Neural crest cell (in vitro differentiated cells): Measurements from ENCODE around the gene CDC16. TPM values are rescaled to one million over a fixed set of nuclear protein-coding genes. Genes with fewer than 3 reads are reported as not detected.

Experiments
- DNase-seq: peaks from one replicate; pipeline ENCODE4 v3.0.0; 2021; ENCODE audit warnings: low read depth, mixed read lengths, low spot score
- H3K27ac Mint-ChIP-seq: one replicate; pipeline ENCODE4 v1.8.0; 2021; ENCODE audit warnings: mild to moderate bottlenecking, mixed read lengths; ENCODE audit not compliant: unreplicated experiment
- H3K27me3 Mint-ChIP-seq: 2 replicates; pipeline ENCODE4 v1.8.0; 2021; ENCODE audit warnings: low read depth, mild to moderate bottlenecking, mixed read lengths
- H3K36me3 Mint-ChIP-seq: 2 replicates; pipeline ENCODE4 v1.8.0; 2021; ENCODE audit warnings: low read depth, mild to moderate bottlenecking, mixed read lengths
- H3K4me1 Mint-ChIP-seq: 2 replicates; pipeline ENCODE4 v1.8.0; 2021; ENCODE audit warnings: mixed read lengths
- H3K4me3 Mint-ChIP-seq: one replicate; pipeline ENCODE4 v1.8.0; 2021; ENCODE audit warnings: mild to moderate bottlenecking, mixed read lengths
- H3K9me3 Mint-ChIP-seq: 2 replicates; pipeline ENCODE4 v1.8.0; 2021; ENCODE audit warnings: mixed read lengths
- total RNA-seq: library from RNA; stranded (reverse); gene quantifications from 2 replicates; pipeline ENCODE4 v1.2.1, GENCODE V29; 2021
- TF ChIP-seq, protein P1 (sequence below): fragments of 200-600 bp; sonication (generic); conservative IDR thresholded peaks from 2 replicates; pipeline ENCODE4 v1.5.0; 2021; ENCODE audit warnings: antibody characterized with exemption, mild to moderate bottlenecking

Gene CDC16
- total RNA-seq, 1 donor from 2014 or later = 72.4 TPM

DNA sequence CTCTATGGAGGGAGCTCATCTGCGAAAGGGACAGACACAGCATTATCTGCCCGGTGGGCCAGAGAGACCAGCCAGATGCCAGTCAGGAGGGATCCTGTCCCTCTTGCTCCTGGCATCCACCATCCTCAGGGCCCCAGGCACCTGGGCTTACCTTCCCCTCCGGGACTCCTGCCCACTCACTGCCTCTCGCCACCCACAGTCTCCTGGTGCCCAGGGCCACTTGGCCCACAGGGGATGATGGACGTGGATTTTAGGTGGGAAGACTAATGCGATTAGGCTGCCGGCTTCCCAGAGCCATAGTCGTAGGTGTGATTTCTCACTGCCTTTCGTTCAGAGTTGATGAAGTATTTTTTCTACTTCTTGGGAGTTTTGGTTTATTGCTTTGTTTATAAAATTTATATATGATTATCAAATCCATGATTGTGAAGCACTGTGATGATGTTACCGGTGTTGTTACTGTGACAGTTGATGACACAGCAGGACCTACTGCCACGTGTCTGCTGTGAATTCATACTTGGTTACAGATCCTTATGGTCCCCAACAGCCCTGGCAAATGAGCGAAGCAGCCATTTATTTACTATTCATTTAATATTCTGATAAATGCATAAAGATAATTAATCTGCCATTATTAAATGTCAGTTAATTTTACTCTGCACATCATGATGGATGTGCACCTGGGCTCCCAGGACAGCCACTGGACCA lies 65.1 kb downstream of the CDC16 start:
- H3K4me3 Mint-ChIP-seq = no peak overlapping the region
- H3K27ac Mint-ChIP-seq = no peak overlapping the region
- TF ChIP-seq, protein P1, sequence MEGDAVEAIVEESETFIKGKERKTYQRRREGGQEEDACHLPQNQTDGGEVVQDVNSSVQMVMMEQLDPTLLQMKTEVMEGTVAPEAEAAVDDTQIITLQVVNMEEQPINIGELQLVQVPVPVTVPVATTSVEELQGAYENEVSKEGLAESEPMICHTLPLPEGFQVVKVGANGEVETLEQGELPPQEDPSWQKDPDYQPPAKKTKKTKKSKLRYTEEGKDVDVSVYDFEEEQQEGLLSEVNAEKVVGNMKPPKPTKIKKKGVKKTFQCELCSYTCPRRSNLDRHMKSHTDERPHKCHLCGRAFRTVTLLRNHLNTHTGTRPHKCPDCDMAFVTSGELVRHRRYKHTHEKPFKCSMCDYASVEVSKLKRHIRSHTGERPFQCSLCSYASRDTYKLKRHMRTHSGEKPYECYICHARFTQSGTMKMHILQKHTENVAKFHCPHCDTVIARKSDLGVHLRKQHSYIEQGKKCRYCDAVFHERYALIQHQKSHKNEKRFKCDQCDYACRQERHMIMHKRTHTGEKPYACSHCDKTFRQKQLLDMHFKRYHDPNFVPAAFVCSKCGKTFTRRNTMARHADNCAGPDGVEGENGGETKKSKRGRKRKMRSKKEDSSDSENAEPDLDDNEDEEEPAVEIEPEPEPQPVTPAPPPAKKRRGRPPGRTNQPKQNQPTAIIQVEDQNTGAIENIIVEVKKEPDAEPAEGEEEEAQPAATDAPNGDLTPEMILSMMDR = no peak
- H3K4me1 Mint-ChIP-seq = no peaks in the 10 kb centered on the region
- no peaks in the 10 kb centered on the region for H3K9me3 Mint-ChIP-seq
- no peak for DNase-seq
- no peaks in the 10 kb centered on the region for H3K27me3 Mint-ChIP-seq
- H3K36me3 Mint-ChIP-seq = peaks cover 14% of the 10 kb centered on the region

DNA sequence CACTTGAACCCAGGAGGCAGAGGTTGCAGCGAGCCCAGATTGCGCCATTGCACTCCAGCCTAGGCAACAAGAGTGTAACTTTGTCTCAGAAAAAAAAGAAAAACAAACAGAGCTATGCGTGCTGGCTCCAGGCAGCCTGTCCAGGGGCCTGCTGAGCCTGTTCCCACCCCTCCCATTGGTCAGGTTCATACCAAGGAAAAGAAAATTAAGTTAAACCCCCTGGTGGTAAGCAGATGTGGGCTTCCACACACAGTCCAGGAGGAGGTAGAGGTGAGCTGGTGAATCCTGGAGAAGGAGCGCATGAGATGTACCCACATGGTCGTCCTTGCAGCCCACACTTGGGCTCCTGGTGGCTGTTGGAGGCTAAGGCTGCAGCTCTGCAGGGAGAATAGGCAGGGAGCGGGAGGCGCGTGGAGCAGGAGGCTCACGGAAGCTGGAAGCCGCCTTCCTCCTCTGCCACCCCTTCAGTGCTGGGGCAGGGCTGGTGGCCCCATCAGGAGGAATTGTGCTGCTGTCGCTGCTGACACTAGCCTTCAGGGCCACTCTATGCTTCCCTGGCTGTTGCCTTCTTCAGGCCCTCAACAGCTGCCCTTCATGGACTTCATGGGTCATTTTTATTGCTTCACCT lies 69.1 kb downstream of the CDC16 start:
- TF ChIP-seq, protein P1 = no peak
- Mint-ChIP-seq H3K4me1 (no peaks in the 10 kb centered on the region), H3K27me3 (no peaks in the 10 kb centered on the region), H3K27ac (no peak overlapping the region), H3K9me3 (no peaks in the 10 kb centered on the region), H3K4me3 (no peak overlapping the region), H3K36me3 (peaks cover 11% of the 10 kb centered on the region)
- DNase-seq = no peak

DNA sequence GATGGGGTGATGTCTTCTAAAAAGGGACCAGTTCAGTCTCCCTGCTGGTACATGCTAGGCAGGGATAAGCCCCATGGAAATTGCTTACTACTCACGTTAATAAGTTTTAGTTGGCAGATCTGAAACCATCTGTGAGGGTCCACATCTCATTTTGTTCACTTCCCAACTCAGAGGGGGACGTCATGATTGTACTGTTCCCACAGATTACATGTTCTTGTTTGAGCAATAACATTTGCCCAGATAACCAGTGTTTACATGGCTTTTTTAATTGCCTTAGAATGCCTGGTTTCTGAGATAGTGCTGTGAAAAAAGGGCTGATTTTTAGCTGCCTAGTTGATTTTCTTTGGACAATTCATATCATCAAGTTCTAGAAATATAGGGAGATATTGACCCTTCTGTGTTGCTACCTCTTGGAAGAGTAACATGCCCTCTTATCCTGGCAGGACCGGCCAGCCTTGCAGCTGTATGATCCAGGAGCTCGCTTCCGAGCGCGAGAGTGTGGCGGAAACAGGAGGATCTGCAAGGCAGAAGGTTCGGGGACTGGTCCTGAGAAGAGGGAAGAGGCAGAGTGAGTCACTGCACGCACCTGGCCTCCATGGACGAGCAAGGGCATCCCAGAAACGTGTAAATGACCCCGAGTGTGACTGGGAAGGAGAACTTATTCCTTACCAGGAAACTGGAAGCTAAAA lies 69.8 kb downstream of the CDC16 start:
- no peak overlapping the region for H3K4me3 Mint-ChIP-seq
- no peak for DNase-seq
- no peaks in the 10 kb centered on the region for H3K27me3 Mint-ChIP-seq
- no peak overlapping the region for H3K27ac Mint-ChIP-seq
- peaks cover 10% of the 10 kb centered on the region for H3K36me3 Mint-ChIP-seq
- no peaks in the 10 kb centered on the region for H3K4me1 Mint-ChIP-seq
- H3K9me3 Mint-ChIP-seq = no peaks in the 10 kb centered on the region
- TF ChIP-seq, protein P1 = no peak

DNA sequence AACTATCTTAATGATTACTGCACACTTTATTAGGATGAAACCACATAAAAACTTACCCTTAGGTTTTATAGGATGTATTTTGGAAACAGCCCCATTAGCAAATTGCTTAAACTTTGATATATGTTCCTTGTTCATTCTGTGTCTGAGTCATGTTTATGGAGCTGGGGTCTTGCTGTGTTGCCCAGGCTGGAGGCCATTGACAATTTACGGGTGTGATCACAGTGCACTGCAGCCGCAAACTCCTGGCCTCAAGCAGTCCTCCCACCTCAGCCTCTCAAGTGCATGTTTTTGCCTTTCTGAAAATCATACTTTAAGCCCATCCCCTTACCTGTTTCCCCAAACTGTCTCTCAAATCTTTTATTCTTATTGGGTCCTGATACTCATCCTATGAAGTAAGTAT lies 74.4 kb downstream of the CDC16 start:
- DNase-seq = no peak
- peaks cover 13% of the 10 kb centered on the region for H3K4me1 Mint-ChIP-seq
- H3K27ac Mint-ChIP-seq = no peak overlapping the region
- H3K27me3 Mint-ChIP-seq = no peaks in the 10 kb centered on the region
- H3K9me3 Mint-ChIP-seq = no peaks in the 10 kb centered on the region
- TF ChIP-seq, protein P1 = no peak
- peaks cover 9% of the 10 kb centered on the region for H3K36me3 Mint-ChIP-seq
- peak overlapping the region; percentile 4 for H3K4me3 Mint-ChIP-seq

DNA sequence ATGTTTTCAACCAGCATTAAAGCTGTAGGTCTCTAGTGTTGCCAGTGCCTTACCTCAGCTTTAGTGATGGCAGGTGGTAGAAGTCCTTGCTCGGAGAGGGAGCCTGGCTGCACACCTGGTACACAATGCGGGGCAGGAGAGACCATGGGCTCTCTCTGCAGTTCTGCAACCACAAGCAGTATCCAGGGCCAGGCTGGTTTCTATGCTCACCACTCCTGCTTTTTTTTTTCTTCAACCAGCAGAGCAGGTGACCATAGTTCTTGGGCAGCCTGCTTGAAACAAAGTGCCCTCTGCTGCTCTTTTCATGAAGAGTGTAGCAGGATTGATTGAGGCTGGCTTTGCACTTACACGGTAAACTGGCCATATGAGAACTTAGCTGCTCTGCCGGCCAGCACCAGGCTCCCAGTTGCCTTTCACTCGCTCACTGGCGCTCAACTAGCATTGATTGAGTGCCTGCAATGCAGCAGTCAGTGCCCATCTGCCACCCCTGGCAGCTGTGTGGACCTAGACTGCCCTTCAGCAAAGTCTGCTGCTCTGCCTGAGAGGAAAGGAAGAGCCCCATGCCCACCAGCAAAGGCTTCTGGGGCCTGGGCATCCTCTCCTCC lies 75.2 kb downstream of the CDC16 start:
- peaks cover 9% of the 10 kb centered on the region for H3K36me3 Mint-ChIP-seq
- H3K4me1 Mint-ChIP-seq = peaks cover 15% of the 10 kb centered on the region
- TF ChIP-seq, protein P1 = no peak
- no peaks in the 10 kb centered on the region for H3K27me3 Mint-ChIP-seq
- no peak overlapping the region for H3K27ac Mint-ChIP-seq
- DNase-seq = no peak
- H3K4me3 Mint-ChIP-seq = no peak overlapping the region
- no peaks in the 10 kb centered on the region for H3K9me3 Mint-ChIP-seq
